HFFc6 (cell line): ENCODE results near the gene JMJD6. TPM values are rescaled to one million over a fixed set of nuclear protein-coding genes. Genes with fewer than 3 reads are reported as not detected.

ENCODE experiments used
- DNase-seq: peaks from one replicate; pipeline ENCODE4 v3.0.0-alpha.2; 2018
- H3K27ac Mint-ChIP-seq: 2 replicates; pipeline ENCODE4 v1.8.0; 2020; ENCODE audit warnings: mild to moderate bottlenecking, mixed read lengths
- H3K27me3 Mint-ChIP-seq: 2 replicates; pipeline ENCODE4 v1.8.0; 2021; ENCODE audit warnings: mild to moderate bottlenecking, moderate library complexity, mixed read lengths; ENCODE audit not compliant: insufficient read depth
- H3K36me3 Mint-ChIP-seq: 2 replicates; pipeline ENCODE4 v1.8.0; 2021; ENCODE audit warnings: low read depth, mixed read lengths
- H3K4me1 Mint-ChIP-seq: 2 replicates; pipeline ENCODE4 v1.8.0; 2020; ENCODE audit warnings: low read depth, mixed read lengths
- H3K4me3 Mint-ChIP-seq: 2 replicates; pipeline ENCODE4 v1.8.0; 2020; ENCODE audit warnings: mild to moderate bottlenecking, moderate library complexity, mixed read lengths
- H3K9me3 Mint-ChIP-seq: 2 replicates; pipeline ENCODE4 v1.8.0; 2020; ENCODE audit warnings: mild to moderate bottlenecking, mixed read lengths
- total RNA-seq, 6 experiments: library from RNA; stranded (reverse); fragmentation: NEBNext Ultra II Directional; extraction: Animal tissue kit (Norgen Biotek cat#: 25700); gene quantifications; 2 replicates in 1 of 6; 3 replicates in 5 of 6; pipeline ENCODE4 v1.2.3, GENCODE V29; 2021
- TF ChIP-seq, protein P1 (sequence below): fragments of 200-600 bp; sonication (generic); IDR thresholded peaks from 2 replicates; pipeline ENCODE4 v1.5.0; 2021; ENCODE audit warnings: antibody characterized with exemption, mild to moderate bottlenecking

The JMJD6 gene
- total RNA-seq, 6 experiments from 2014 or later, result 32.9 to 44.3 (median 37.3) TPM

DNA sequence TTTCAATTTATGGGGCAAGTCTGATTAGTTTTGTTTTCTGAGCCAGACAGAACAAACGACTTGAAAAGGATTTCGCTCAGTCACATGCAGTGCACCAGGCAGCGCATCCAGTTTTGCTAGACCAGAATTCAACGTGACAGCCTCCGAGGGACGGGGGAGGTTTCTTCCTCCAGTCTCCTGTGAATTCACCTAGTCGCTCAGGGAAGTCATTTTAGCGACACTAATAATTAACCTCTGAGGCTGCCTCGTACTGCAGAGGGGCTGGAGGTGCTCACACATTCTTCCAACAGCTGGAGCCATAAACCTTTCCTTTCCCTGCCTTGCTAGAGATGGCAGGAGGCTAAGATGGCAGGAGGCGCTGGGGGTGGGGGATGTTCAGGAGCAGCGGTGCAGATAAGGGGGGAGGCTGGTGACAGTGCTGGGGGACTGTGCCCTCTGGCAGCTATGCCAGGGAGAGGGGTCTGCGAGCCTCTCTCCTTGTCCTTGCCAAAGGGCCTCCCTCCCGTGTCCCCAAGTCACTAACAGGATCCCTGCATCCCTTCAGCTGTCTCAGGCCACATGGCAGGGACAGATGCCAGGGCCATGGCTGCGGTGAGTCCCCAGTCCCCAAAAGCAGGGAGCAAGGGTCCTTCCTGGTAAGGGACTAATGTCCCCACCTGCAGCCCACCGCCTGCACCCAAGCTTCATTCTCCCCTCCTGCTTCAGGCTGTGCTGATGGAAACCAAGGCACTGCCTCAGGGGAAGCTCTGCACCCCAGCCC is 39.7 kb downstream of the JMJD6 start:
- Mint-ChIP-seq H3K9me3 (no peaks in the 10 kb centered on the region), H3K27ac (no peak overlapping the region), H3K4me1 (peaks cover 28% of the 10 kb centered on the region), H3K4me3 (no peak overlapping the region), H3K27me3 (no peaks in the 10 kb centered on the region; the same call in none of the 2 replicates), H3K36me3 (peaks cover 10% of the 10 kb centered on the region)
- DNase-seq, result no peak
- TF ChIP-seq, protein P1, sequence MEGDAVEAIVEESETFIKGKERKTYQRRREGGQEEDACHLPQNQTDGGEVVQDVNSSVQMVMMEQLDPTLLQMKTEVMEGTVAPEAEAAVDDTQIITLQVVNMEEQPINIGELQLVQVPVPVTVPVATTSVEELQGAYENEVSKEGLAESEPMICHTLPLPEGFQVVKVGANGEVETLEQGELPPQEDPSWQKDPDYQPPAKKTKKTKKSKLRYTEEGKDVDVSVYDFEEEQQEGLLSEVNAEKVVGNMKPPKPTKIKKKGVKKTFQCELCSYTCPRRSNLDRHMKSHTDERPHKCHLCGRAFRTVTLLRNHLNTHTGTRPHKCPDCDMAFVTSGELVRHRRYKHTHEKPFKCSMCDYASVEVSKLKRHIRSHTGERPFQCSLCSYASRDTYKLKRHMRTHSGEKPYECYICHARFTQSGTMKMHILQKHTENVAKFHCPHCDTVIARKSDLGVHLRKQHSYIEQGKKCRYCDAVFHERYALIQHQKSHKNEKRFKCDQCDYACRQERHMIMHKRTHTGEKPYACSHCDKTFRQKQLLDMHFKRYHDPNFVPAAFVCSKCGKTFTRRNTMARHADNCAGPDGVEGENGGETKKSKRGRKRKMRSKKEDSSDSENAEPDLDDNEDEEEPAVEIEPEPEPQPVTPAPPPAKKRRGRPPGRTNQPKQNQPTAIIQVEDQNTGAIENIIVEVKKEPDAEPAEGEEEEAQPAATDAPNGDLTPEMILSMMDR, result no peak

DNA sequence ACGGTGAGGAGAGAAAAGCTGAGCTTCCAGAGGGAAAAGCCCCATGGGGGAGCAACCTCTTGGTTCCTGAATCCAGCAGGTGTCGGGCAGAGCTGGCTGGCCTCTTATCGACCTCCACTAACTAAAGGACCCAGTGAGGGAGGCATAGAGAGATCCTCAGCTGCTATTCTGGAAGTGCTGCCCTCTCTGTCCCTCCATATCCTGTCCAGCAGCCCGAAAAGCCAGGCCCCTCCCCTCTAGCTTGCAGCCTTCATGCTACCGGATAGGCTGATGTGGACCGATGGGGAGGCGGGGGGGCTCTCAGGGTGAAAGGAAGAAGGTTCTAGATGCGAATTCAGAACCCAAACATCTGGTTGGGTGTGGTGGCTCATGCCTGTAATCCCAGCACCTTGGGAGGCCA is 40.6 kb downstream of the JMJD6 start:
- H3K9me3 Mint-ChIP-seq, result no peaks in the 10 kb centered on the region
- H3K27ac Mint-ChIP-seq, result no peak overlapping the region
- H3K27me3 Mint-ChIP-seq, result peaks cover 2% of the 10 kb centered on the region
- peaks cover 10% of the 10 kb centered on the region for H3K36me3 Mint-ChIP-seq
- H3K4me3 Mint-ChIP-seq, result no peak overlapping the region
- TF ChIP-seq, protein P1, result no peak
- H3K4me1 Mint-ChIP-seq, result peaks cover 28% of the 10 kb centered on the region
- no peak for DNase-seq

DNA sequence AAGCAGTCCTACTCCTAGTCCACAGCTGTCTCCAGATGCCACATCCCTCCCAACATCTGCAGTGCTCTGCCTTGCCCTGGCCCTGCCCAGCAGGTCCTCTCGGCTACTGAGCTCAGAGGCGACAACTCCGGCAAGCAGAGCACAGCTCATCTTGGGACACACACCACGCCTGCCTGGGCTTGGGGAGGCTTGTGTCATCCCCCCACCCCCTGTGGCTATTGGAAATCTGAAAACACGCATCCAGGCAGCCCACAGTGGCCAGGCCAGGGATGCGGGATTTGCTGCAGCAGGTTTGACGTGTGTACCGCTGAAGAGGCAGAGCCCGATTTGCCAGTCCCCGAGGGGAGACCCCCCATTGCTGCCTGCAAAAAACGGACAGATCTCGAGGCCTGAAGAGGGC is 41.0 kb downstream of the JMJD6 start:
- Mint-ChIP-seq H3K4me1 (peaks cover 28% of the 10 kb centered on the region), H3K27ac (no peak overlapping the region), H3K36me3 (peaks cover 12% of the 10 kb centered on the region), H3K27me3 (peaks cover 2% of the 10 kb centered on the region), H3K4me3 (no peak overlapping the region), H3K9me3 (no peaks in the 10 kb centered on the region)
- no peak for DNase-seq
- TF ChIP-seq, protein P1, result no peak

DNA sequence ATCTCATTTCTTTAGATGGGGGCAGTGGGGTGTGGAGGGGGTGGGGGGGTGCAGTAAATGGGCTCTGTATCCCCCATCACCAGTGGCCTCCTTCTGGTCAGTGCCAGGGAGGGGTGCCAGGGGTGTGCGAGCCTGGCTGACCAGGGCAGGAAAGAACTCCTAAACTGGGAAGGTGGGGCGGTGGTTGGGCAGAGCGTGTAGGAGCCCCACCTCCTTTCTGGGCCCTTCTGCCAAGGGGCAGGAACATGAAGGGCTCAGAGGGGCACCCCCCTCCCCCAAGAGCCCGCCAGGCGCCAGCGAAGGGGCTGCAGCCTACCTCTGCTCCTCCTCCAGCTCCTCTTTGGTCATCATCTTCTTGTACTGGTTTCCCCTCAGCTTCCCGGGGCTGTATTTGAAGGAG is 41.6 kb downstream of the JMJD6 start:
- DNase-seq, result no peak
- H3K4me1 Mint-ChIP-seq, result peaks cover 28% of the 10 kb centered on the region
- TF ChIP-seq, protein P1, result no peak
- no peaks in the 10 kb centered on the region for H3K9me3 Mint-ChIP-seq
- H3K36me3 Mint-ChIP-seq, result peaks cover 15% of the 10 kb centered on the region
- no peak overlapping the region for H3K4me3 Mint-ChIP-seq
- H3K27ac Mint-ChIP-seq, result no peak overlapping the region
- peaks cover 2% of the 10 kb centered on the region for H3K27me3 Mint-ChIP-seq

DNA sequence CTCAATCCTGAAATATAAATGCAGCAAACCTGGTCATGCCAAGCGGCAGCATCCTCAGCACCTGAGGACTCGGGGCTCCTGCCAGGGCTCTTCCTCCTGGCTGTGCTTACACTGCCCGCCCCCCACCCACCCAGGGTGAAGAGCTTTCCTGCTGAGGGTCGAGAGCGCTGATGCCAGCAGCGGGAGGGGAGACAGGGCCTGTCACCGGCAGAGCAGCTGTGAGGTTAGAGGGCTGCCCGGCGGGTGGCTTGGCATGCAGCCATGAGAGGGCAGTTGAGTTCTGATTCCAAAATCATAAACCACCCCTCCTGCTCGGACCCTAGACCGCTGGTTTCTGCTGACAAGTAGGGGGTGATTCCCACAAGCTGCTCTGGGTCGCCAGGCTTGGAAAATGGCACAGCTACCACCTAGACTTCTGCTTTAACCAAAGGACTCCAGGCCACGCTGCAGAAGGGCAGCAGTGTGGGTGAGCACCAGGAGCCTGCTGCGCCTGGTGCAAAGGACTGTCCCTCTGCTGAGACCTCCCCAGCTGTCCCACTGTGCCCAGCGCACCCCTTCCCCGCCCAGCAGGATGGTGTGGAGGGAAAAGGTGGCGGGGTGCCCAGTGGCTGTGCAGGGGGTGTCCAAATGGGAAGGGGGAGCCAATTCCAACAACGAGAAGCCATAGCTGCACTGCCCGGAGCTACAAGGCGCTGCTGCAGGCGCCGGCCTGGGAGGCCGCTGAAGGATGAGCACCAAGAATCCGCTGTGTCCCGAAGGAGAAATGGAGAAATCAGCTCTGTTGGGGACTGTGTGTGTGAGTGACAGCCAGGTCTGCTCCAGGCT is 42.3 kb downstream of the JMJD6 start:
- Mint-ChIP-seq H3K27me3 (peaks cover 2% of the 10 kb centered on the region), H3K36me3 (peaks cover 15% of the 10 kb centered on the region), H3K4me1 (peaks cover 24% of the 10 kb centered on the region), H3K27ac (no peak overlapping the region), H3K9me3 (no peaks in the 10 kb centered on the region), H3K4me3 (no peak overlapping the region)
- TF ChIP-seq, protein P1, result no peak
- no peak for DNase-seq
